ENCODE data around the gene RBM38.

DNA sequence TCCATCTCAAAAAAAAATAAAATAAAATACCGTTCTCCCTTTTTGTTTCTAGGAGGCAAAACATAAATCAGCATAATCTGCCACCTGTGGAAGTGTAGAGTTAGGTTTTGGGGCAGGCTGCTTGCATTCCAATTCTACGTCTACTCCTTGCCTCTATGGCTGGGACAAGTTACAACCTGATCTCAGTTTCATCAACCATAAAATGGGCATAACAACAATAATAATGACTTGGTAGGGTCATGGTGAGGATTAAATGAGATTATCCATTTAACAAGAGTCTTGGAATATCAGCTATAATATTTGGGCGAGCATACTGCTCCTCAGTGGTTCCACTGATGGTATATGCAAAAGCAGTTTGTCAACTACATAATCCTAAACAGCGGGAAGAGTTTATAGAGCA, 43.8 kb upstream of the RBM38 start:
- TF ChIP-seq, protein P1, sequence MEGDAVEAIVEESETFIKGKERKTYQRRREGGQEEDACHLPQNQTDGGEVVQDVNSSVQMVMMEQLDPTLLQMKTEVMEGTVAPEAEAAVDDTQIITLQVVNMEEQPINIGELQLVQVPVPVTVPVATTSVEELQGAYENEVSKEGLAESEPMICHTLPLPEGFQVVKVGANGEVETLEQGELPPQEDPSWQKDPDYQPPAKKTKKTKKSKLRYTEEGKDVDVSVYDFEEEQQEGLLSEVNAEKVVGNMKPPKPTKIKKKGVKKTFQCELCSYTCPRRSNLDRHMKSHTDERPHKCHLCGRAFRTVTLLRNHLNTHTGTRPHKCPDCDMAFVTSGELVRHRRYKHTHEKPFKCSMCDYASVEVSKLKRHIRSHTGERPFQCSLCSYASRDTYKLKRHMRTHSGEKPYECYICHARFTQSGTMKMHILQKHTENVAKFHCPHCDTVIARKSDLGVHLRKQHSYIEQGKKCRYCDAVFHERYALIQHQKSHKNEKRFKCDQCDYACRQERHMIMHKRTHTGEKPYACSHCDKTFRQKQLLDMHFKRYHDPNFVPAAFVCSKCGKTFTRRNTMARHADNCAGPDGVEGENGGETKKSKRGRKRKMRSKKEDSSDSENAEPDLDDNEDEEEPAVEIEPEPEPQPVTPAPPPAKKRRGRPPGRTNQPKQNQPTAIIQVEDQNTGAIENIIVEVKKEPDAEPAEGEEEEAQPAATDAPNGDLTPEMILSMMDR (IDR thresholded peaks at IDR 0.05; ENCODE audit: borderline replicate concordance, extremely low read depth, low read length, poor library complexity, severe bottlenecking), result no peak
- no peak for TF ChIP-seq EZH2 (IDR thresholded peaks at IDR 0.05; ENCODE audit: borderline replicate concordance, low read depth, low read length, severe bottlenecking)

All from DND-41 (cell line).